GM12892 (cell line): ENCODE measurements around the gene UGT1A4.

ENCODE experiments used
- POLR2A ChIP-seq: IDR thresholded peaks from 2 replicates; pipeline ENCODE4 v1.6.1; 2011; ENCODE audit warnings: low read depth, low read length, control low read depth
- POLR2AphosphoS5 ChIP-seq: IDR thresholded peaks from 2 replicates; pipeline ENCODE4 v1.6.1; 2011; ENCODE audit warnings: low read depth, low read length, control low read depth
- TAF1 ChIP-seq: IDR thresholded peaks from 2 replicates; pipeline ENCODE4 v1.6.1; 2011; ENCODE audit warnings: low read depth, mild to moderate bottlenecking, control low read depth, low read length, borderline replicate concordance

DNA sequence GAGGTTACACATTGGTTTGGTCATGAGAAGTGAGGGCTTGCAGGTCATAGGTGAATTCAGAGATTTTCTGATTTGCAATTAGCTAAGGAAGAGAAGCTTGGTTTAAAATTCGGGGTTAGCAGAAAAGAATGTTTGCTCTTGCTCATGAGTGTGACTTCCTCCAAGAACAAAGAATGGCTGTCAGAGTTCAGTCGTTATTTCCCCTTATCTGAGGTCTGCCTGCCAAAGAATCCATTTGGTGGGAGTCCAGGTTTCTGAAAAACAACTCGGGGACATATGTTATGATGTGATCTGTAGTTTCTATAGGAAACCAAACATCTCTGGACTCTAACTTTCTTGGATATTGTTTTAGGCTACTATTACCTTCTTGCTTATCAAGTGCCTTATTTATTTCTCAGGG is 29.0 kb upstream of the UGT1A4 start:
- no peak for TF ChIP-seq TAF1
- TF ChIP-seq POLR2A, result no peak
- no peak for TF ChIP-seq POLR2AphosphoS5
